GM19324 (cell line): ENCODE data around the gene TMEM190.

Experiments
- ATAC-seq: cut with Tn5 transposase; IDR thresholded peaks from one replicate; pipeline ENCODE4 v1.9.1; 2021; ENCODE audit warnings: mild to moderate bottlenecking, moderate library complexity; ENCODE audit not compliant: unreplicated experiment, low FRiP score

Gene TMEM190

GRCh38 chr19:55350620-55351315 lies 25.9 kb upstream of the TMEM190 start:
- ATAC-seq: no peak

- no peak for ATAC-seq
Observed at GRCh38 chr19:55352040-55352439, 24.6 kb upstream of the TMEM190 start.

GRCh38 chr19:55352549-55353145 lies 24.0 kb upstream of the TMEM190 start:
- no peak for ATAC-seq

- no peak for ATAC-seq
Observed at GRCh38 chr19:55353356-55353802, 23.2 kb upstream of the TMEM190 start.

- no peak for ATAC-seq
Observed at GRCh38 chr19:55353803-55354697, 22.6 kb upstream of the TMEM190 start.

- no peak for ATAC-seq
Observed at GRCh38 chr19:55354698-55355212, 21.9 kb upstream of the TMEM190 start, which contains the start of gene COX6B2. Gene COX6B2, minus strand, starts transcription at chr19:55354719. Its CDS starts 198 bp downstream, at chr19:55354521.

GRCh38 chr19:55355213-55355821 lies 21.3 kb upstream of the TMEM190 start:
- ATAC-seq: no peak

- no peak for ATAC-seq
Observed at GRCh38 chr19:55358493-55358892, 18.1 kb upstream of the TMEM190 start.

- no peak for ATAC-seq
Observed at GRCh38 chr19:55358943-55359908, 17.4 kb upstream of the TMEM190 start.

GRCh38 chr19:55360902-55361301 lies 15.7 kb upstream of the TMEM190 start:
- ATAC-seq: no peak

GRCh38 chr19:55362174-55362989 lies 14.2 kb upstream of the TMEM190 start:
- no peak for ATAC-seq

GRCh38 chr19:55362990-55363716 lies 13.5 kb upstream of the TMEM190 start, which contains the start of gene GARIN5B:
Gene GARIN5B, minus strand, starts transcription at chr19:55363260. Its CDS starts 194 bp downstream, at chr19:55363066.
- ATAC-seq: no peak

- no peak for ATAC-seq
Observed at GRCh38 chr19:55365245-55365644, 11.4 kb upstream of the TMEM190 start.

GRCh38 chr19:55365964-55366363 lies 10.7 kb upstream of the TMEM190 start:
- ATAC-seq: no peak

- ATAC-seq: no peak
Observed at GRCh38 chr19:55366790-55367189, 9.8 kb upstream of the TMEM190 start.

GRCh38 chr19:55368106-55368505 lies 8.5 kb upstream of the TMEM190 start:
- no peak for ATAC-seq

GRCh38 chr19:55368701-55369563 lies 7.7 kb upstream of the TMEM190 start:
- no peak for ATAC-seq
